ENCODE data around the gene HELZ2.

HELZ2 gene

DNA sequence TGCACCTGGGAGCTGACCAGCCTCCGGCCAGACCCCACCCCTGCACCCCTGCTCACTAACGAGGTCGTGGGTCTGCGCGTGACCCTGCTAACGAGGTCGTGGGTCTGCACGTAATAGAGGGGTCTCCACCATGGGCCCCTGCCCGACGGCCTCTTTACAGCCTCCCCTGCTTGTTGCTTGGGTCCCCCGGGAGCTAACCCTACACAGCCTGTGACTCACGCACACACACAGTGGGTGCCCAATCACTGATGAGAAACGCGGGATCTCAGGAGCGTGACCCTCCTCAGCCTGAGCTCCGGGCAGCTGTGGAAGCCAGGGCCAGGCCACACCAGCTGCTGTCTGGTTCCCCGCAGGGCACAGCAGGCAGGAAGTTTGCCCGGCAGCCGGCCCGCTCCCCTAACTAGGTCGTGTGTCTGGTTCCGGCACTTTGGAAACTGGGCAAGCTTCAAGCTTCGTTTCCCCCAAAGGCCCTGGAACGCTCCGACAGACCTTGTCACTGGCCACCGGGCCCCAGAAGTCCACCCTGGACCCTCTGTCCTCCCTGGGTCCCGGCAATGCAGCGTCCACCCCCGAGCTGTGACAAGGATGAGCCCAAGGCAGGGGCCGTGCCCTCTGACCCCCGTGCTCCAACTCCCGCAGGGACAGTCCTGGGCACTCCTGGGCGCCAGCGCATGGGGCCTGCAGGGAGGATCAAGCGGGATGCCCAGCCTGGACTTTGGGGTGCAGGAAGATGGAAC is 37.6 kb downstream of the HELZ2 start:
- no peak for DNase-seq

GRCh38 chr20:63534831-63535651 is 39.0 kb downstream of the HELZ2 start:
- no peak for DNase-seq

DNA sequence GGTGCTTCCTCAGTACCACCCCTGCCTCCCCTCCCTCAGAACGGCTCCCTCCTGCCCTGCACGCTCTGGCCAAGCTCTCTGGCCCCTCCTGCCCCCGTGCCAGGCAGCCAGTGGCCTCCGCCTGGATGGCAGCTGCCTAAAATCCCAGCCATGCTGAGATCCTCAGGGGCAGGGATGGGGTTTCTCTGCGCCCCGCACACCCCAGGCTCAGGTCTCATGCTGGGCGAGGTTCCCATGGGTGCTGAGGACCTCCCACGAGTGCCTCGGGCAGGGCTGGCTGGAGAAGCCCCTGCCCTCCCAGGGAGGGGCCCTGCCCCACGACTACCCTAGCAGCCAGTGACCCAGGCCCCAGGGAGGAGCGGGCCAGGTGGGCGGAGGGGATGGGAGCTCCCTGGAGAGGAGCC is 39.6 kb downstream of the HELZ2 start:
- no peak for DNase-seq

GRCh38 chr20:63533871-63534393 is 40.1 kb downstream of the HELZ2 start:
- no peak for DNase-seq

DNA sequence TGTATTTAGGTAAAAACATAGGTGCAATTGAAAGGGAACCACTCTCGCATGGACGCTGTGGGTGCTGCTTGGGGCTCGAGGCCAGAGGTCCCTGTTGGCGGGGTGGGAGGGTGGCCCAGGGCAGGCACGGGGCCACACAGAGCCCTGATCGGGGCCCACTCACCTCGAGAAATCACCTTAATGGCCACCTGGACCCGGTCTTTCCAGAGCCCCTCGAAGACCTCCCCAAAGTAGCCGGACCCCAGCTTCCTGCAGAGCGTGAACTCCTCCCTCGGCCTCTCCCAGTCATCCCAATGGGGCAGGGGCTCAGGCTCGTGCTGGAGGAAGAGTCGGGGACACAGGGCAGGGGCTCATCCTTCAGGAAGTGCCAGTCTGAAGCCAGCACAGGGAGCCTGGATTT is 40.7 kb downstream of the HELZ2 start:
- DNase-seq: no peak

DNA sequence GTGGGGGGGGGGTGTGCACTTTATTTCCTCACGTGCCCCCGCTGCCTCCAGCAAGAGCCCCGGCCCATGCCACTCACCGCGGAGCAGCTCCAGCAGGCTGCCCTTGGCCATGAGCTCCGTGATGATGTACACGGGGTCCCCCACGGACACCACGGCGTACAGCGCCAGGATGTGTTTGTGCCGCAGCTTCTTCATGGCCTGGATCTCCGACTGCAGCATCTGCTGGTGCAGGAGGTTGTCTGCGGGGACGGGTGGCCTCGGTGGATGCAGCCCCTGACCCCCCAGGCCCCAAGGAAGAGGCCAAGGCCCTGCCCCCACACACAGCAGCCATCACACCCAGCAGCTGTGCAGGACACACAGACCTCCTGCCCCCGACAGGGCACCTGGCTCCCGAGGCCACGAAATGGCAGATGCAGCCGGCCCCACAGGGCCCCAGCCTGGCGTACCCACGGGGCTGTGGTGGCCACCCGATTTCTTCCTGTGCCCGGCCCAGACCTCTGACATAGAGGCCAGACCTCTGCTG is 41.5 kb downstream of the HELZ2 start:
- no peak for DNase-seq

- DNase-seq: no peak
Observed at GRCh38 chr20:63531686-63532448, 42.2 kb downstream of the HELZ2 start.

- DNase-seq: no peak
Observed at GRCh38 chr20:63530788-63531160, 43.3 kb downstream of the HELZ2 start.

DNA sequence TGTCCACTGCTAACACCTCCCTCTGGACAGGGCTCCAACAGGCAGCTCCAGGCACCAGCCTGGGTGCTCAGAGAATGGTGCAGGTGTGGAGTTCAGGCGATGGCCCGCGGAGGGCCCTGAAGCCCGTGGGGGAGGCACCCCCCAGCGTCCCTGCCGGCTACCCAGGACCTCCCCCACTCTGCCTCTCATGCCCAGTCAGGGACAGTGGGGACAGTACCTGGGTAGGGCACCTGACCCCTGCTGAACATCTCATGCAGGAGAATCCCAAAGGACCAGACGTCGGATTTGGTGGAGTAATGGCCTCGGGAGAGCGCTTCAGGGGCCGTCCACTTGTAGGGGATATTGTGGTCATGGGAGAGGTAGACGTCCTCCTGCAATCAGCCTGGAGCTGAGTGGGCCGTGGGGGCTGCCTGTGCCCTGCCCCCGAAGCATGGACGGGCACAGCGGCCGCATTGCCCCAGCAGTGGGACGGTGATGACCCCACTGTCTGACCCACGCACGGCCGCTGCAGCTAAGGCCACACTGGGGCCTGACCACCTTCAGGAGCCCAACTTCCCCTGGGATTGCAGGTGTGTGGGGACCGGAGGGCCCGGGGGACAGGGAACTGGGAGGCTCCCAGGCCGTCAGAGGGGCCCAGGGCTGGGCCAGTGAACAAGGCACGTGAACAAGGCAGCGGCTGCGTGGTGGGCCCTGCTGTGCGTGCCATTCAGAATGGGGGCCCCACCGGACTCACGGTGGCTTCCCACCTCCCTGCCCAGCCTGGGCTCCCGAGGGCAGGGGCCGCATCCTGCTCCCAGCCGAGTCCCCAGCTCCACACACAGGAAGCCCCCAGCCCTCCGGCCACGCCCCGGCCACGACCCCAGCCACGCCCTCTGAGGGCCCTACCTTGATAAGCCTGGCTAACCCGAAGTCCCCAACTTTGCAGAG is 43.9 kb downstream of the HELZ2 start:
- DNase-seq: no peak

DNA sequence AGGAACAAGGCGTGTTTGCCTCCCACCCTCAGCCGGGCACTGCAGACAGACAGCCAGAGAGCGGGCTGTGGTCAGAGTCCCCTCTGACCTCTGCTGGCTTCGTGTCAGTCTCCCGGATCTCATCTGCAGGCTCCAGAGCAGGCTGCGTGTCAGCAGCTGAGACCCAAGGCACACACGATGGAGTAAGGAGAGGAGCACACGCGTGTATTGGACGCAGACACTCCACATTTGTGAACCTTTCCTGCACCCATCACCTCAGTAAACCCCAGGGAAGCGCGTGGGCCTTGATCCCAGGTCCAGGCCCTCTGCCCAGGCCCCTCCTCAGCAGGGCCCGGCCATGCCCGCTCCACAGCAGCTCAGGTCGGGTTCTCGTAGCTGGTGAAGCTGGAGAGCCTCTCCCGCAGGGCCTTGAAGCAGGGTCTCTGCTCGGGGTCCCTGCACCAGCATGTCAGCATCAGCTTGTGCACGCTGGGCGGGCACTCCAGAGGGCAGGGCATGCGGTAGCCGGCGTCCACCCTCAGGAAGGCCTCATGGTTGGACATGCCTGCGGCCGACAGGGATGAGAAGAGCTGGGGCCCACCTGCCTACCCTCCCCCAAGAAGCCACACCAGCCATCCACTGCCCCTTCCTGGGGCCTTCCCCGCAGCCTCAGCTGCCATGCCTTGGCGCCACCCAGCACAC is 44.7 kb downstream of the HELZ2 start:
- DNase-seq: no peak

DNA sequence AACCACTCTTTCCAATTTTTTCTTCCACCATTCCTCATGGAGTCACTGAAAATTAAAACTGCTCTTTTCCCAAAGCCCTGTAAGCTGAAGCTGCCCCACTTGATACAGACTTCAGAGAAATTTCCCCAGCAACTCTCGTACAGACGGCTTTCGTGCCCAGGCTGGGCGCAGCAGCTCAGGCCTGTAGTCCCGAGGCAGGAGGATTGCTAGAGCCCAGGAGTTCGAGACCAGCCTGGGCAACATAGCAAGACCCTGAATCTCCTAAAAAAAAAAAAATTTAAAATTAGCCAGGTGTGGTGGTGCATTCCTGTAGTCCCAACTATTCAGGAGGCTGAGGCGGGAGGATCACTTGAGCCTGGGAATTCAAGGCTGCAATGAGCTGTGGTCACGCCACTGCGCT is 46.9 kb downstream of the HELZ2 start:
- no peak for DNase-seq

DNA sequence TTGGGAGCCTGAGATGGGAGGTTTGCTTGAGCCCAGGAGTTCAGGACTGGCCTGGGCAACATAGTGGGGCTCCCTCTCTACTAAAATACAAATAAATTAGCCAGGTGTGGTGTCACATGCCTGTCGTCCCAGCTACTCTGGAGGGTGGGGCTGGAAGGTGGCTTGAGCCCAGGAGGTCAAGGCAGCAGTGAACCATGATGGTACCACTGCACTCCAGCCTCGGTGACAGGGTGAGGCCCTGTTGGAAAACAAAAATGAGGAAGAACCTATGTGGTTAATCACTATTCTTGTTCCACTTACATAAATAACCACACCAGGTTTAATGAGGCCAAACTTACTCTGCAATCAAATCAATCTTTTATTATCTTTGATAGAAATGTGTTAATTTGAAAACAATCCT is 48.1 kb downstream of the HELZ2 start:
- no peak for DNase-seq

DNA sequence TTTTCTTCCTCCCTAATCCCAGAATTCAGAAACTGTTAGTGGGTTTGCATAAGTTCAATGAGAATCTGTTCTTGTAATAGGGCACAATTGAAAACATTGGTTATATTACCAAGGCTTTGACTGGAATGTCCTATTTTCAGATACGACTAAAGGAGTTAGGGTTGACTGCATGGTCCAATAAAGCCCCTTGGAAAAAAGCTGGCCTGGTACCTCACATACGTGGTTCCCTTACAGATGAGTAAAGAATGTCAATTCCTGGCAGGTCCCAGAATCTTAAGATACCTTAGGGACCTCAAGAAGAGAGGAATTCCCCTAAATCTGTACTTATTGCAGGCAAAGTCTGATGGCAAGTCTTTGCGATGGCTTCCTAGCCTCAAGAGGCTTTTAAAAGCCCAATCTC is 48.9 kb downstream of the HELZ2 start:
- no peak for DNase-seq

Data from activated CD4-positive, alpha-beta T cell treated with anti-CD3 and anti-CD28 coated beads, Interleukin-2, amount 50 U/mL, for 16 hours (primary cell).